ENCODE results near the gene IFRD2. TPM values are rescaled to one million over a fixed set of nuclear protein-coding genes. Genes with fewer than 3 reads are reported as not detected.
A peak's percentile ranks its signal among the peaks of the same experiment; 100 is the strongest.

The IFRD2 gene
- polyA plus RNA-seq, 1 experiment: 19.3 TPM

DNA sequence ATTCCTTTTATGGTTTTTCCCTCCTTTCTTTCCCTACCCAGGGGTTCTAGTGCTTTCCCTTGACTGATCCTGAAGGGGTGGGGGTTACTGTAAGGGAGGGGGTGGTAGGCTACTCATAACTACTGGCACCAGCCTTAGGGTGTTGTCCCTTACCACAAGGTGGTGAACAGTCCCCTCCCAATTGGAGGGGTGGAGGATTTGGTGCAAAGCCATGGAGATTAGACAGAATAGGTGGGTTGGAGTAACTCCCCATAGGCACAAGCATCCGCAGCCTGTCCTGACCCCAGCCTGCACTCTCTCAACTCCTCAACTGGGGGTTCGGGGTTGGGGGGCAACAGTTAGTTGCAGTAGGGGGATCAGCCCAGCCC lies 32.9 kb upstream of the IFRD2 start:
- Histone ChIP-seq H3K9me3 (ENCODE audit: control insufficient read depth, insufficient read depth, low read length) (no peaks in the 10 kb centered on the region; the same call in 1 of the 2 replicates), H3K27me3 (ENCODE audit: control insufficient read depth, insufficient read depth, low read length) (no peaks in the 10 kb centered on the region), H3K4me3 (ENCODE audit: low read depth, low read length) (no peak overlapping the region), H3K27ac (ENCODE audit: low read depth, low read length) (no peak overlapping the region)
- ChIA-PET POLR2A (no interaction called here), CTCF (interaction anchor here (0.6 to 1.9 kb wide), 11 partner anchors 9 to 625 kb away, joined by 3 to 15 read pairs (median 8); partner anchors contain the start of genes HYAL3 and NAA80)
- DNase-seq (ENCODE audit: low read depth, low spot score): no peak
- TF ChIP-seq, protein P1, sequence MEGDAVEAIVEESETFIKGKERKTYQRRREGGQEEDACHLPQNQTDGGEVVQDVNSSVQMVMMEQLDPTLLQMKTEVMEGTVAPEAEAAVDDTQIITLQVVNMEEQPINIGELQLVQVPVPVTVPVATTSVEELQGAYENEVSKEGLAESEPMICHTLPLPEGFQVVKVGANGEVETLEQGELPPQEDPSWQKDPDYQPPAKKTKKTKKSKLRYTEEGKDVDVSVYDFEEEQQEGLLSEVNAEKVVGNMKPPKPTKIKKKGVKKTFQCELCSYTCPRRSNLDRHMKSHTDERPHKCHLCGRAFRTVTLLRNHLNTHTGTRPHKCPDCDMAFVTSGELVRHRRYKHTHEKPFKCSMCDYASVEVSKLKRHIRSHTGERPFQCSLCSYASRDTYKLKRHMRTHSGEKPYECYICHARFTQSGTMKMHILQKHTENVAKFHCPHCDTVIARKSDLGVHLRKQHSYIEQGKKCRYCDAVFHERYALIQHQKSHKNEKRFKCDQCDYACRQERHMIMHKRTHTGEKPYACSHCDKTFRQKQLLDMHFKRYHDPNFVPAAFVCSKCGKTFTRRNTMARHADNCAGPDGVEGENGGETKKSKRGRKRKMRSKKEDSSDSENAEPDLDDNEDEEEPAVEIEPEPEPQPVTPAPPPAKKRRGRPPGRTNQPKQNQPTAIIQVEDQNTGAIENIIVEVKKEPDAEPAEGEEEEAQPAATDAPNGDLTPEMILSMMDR (IDR thresholded peaks at IDR 0.05; ENCODE audit: low read depth, low read length): no peak

DNA sequence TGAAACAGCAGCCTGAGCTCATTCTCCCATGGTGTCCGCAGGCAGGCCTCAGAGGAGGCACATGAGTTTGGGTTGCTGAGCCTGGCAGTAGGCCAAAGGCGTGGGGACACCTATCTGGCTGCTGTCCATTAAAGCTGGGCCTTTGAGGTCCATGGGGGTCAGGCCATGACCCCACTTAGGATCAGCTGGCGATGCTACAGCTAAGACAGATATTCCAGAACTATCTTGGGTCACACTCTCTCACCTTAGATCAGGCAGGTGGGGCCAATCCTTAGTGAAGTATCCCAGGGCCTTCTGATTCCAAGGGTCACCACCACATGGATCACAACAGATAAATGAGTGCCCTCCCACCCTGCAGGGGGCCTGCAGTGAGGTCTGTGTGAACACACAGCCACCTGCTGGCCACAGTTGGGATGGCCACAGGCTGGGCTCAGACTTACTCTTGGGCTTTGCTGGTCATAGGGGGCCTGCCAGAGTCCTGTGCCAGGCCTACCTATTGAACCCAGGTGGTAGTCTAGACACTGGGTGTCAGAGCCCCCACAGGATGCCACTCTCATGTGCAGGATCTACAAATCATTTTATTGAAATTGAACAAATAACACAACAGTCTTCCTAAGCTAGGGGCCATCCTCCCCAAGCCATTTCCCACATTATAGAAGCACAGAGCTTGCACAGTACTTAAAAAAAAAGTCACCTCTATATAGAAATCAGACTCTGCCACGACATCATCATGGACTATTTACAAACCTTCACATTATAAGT lies 32.3 kb upstream of the IFRD2 start:
- ChIA-PET CTCF (interaction anchor here (0.6 to 1.9 kb wide), 14 partner anchors 9 to 625 kb away, joined by 3 to 15 read pairs (median 8); partner anchors contain the start of genes HYAL3, NAA80 and RASSF1), POLR2A (interaction anchor here (0.6 to 1.0 kb wide), 4 partner anchors 9 to 89 kb away, joined by 3 to 4 read pairs (median 3); no protein-coding TSS in a partner anchor)
- Histone ChIP-seq H3K4me3 (ENCODE audit: low read depth, low read length) (no peak overlapping the region), H3K9me3 (ENCODE audit: control insufficient read depth, insufficient read depth, low read length) (no peaks in the 10 kb centered on the region; the same call in 1 of the 2 replicates), H3K27me3 (ENCODE audit: control insufficient read depth, insufficient read depth, low read length) (no peaks in the 10 kb centered on the region), H3K27ac (ENCODE audit: low read depth, low read length) (no peak overlapping the region)
- peak; percentile 42 for DNase-seq (ENCODE audit: low read depth, low spot score)
- TF ChIP-seq, protein P1 (IDR thresholded peaks at IDR 0.05; ENCODE audit: low read depth, low read length): peak; percentile 83

DNA sequence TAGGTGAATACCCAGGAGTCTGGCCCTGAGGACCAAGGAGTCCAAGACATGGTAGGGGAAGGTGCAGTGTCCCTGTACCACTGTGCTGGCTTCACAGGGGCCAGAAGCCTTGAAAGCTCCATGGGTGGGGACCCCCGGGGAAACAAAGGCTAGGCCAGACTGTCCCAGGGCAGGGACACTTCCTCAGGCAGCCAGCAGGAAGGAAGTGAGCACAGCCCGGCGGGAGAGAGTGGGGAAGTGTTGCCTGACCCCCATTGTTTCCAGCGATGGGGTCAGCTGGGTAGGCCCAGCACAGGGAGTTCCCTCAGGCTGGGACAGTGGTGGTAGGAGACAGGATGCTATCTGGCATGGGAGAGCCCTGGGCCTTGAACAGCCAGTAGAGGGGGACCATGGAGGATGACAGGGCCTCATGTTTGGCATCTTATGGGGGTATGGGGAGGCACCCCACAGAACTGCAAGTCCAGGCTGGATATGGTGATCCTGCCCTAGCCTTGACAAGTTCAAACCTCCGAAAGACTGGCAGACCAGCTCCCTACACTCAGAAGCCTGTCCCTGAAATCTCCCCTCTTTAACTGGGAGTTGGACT lies 31.5 kb upstream of the IFRD2 start:
- ChIA-PET POLR2A (interaction anchor here (0.6 to 1.0 kb wide), 3 partner anchors 10 to 88 kb away, joined by 3 to 4 read pairs (median 3); no protein-coding TSS in a partner anchor), CTCF (interaction anchor here (0.6 to 1.9 kb wide), 10 partner anchors 13 to 130 kb away, joined by 3 to 15 read pairs (median 8); partner anchors contain the start of genes HYAL3, NAA80 and RASSF1)
- TF ChIP-seq, protein P1 (IDR thresholded peaks at IDR 0.05; ENCODE audit: low read depth, low read length): no peak
- no peak overlapping the region for H3K4me3 ChIP-seq (ENCODE audit: low read depth, low read length)
- no peaks in the 10 kb centered on the region; the same call in 1 of the 2 replicates for H3K9me3 ChIP-seq (ENCODE audit: control insufficient read depth, insufficient read depth, low read length)
- H3K27ac ChIP-seq (ENCODE audit: low read depth, low read length): no peak overlapping the region
- no peak for DNase-seq (ENCODE audit: low read depth, low spot score)
- no peaks in the 10 kb centered on the region for H3K27me3 ChIP-seq (ENCODE audit: control insufficient read depth, insufficient read depth, low read length)

GRCh38 chr3:50323092-50323600 lies 30.9 kb upstream of the IFRD2 start:
- Histone ChIP-seq H3K9me3 (ENCODE audit: control insufficient read depth, insufficient read depth, low read length) (no peaks in the 10 kb centered on the region; the same call in 1 of the 2 replicates), H3K27ac (ENCODE audit: low read depth, low read length) (no peak overlapping the region), H3K4me3 (ENCODE audit: low read depth, low read length) (no peak overlapping the region), H3K27me3 (ENCODE audit: control insufficient read depth, insufficient read depth, low read length) (no peaks in the 10 kb centered on the region)
- no peak for DNase-seq (ENCODE audit: low read depth, low spot score)
- CTCF ChIA-PET: interaction anchor here (0.7 to 1.4 kb wide), 3 partner anchors 13 to 90 kb away, joined by 3 read pairs; no protein-coding TSS in a partner anchor
- TF ChIP-seq, protein P1 (IDR thresholded peaks at IDR 0.05; ENCODE audit: low read depth, low read length): no peak
- POLR2A ChIA-PET: no interaction called here
